ENCODE results near the gene RPL32. TPM values are rescaled to one million over a fixed set of nuclear protein-coding genes. Genes with fewer than 3 reads are reported as not detected.

Gene RPL32
- polyA plus RNA-seq, 3 donors from 2014 or later = 525 to 1,812 (median 1,173) TPM

DNA sequence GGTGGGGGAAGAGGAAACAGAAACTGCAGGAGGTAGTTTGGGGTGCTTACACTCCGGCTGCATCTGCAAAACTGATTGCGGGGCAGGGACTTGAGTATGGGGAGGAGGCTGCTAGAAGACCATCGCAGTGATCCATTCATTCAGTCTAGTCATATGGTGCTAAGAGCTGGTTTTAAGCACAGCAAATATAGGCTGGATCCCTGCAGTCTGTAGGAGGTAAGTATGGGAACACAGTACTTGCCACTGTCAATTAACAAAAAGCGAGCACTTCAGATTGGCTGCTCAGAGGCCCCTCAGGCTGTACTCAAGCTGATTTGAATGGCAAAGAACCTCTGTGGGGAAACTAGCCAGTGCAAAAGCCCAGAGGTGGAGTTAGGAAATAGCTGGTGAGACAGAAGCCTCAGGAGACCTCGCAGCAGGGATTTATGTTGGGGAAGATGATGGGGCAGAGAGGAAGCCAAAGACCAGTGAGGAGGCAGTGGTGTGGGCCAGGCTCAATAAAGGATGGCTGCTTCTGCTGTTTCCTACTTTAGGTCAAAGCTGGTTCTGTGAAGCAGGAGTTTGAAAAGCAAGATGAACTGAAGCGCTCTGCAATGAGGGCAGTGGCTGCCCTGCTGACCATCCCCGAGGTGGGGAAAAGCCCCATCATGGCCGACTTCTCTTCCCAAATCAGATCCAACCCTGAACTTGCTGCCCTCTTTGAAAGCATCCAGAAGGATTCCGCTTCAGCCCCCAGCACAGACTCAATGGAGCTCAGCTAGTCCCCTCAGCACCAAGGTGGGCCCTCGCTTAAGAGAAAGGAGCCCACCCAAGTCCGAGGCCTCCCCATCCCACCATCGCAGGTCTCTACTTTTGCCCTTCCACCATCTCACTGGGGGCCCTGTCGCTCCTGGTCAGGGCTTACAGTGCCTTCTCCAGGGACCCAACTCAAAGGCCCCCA is 7.9 kb downstream of the RPL32 start:
- no peak for DNase-seq
- Mint-ChIP-seq H3K4me3 (no peak overlapping the region), H3K36me3 (peaks cover 2 to 51% (median 3%) of the 10 kb centered on the region in 3 donors), H3K4me1 (peaks cover 20 to 21% of the 10 kb centered on the region in 2 donors), H3K27ac (peak overlapping the region in 4 of 6 donors; percentile 7 to 52 (median 44)), H3K9me3 (no peaks in the 10 kb centered on the region), H3K27me3 (ENCODE audit: low read depth in 3 of 3) (peaks cover 0 to 4% (median 2%) of the 10 kb centered on the region in 3 donors)

DNA sequence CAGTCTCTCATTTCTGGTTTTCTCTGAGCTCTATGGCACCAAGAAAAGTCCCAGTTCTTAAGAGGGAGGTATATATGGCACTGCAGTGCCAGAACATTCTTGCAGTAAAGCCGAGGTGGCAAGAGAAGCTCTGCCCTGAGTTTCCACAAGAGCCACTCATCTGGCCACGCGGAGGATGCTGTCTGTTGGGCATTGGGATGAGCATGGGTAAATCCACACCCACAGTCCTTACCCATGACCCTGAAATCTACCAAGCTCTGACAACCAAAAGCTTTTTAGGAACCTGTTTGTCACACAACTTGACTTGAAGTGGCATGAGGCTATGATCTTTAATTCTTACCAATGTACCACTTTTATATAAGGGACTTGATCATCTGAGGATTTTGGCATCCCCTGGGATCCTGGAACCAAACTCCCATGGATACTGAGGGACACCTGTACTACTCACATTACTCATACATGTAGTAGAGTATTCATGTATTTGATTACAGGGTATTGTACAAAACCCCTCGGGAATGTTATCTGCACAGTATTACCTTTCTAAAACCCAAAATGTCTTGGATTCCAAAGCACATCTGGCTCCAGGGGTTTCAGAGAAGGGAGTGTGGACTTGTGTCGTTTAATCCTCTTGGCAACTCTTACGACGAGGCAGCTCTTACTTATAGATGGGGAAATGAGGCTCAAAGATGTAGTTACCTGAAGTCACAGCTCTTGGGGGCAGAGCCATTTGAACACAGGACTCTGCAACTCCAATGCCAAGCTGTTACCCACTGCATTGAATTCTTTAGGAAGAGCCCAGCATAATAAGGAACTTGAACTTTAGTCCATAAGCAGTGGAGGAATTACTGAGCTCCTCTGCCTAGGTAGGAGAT is 8.8 kb downstream of the RPL32 start:
- Mint-ChIP-seq H3K27me3 (ENCODE audit: low read depth in 3 of 3) (peaks cover 0 to 4% (median 3%) of the 10 kb centered on the region in 3 donors), H3K9me3 (no peaks in the 10 kb centered on the region), H3K4me1 (peaks cover 12 to 13% of the 10 kb centered on the region in 2 donors), H3K4me3 (no peak overlapping the region), H3K36me3 (peaks cover 0 to 42% (median 0%) of the 10 kb centered on the region in 3 donors), H3K27ac (peak overlapping the region in 3 of 6 donors; percentile 7 to 46 (median 41))
- no peak for DNase-seq

DNA sequence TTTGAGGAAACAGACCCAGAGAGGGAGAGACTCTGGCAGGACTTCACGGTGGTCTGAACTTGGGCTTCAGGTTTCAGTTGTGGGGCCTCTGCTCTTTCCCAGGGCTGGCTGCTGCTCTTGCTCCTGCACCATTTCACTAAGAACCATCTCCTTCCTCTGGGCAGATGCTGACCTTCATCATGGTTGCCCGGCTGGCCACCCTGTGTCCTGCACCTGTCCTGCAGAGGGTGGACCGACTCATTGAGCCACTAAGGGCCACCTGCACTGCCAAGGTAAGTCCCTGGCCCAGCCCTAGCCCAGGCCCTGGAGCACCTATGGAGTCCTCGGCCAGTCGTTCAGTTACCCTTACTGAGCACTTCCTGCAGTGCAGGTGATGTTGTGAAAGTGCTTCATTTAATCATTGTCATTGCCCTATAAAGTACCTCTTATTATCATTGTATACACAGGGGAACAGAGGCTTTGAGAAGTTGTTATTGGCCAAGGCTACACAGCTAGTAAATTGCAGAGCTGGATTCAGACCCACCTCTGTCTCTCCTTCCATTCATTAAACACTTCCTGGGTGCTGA is 10.0 kb downstream of the RPL32 start:
- DNase-seq = no peak
- H3K27me3 Mint-ChIP-seq (ENCODE audit: low read depth in 3 of 3) = peaks cover 0 to 4% (median 3%) of the 10 kb centered on the region in 3 donors
- peaks cover under 1 to 4% of the 10 kb centered on the region in 2 donors for H3K4me1 Mint-ChIP-seq
- no peak overlapping the region for H3K4me3 Mint-ChIP-seq
- no peaks in the 10 kb centered on the region for H3K9me3 Mint-ChIP-seq
- peak overlapping the region in 2 of 6 donors; percentile 3 to 64 for H3K27ac Mint-ChIP-seq
- H3K36me3 Mint-ChIP-seq = peaks cover 0 to 35% (median 0%) of the 10 kb centered on the region in 3 donors

DNA sequence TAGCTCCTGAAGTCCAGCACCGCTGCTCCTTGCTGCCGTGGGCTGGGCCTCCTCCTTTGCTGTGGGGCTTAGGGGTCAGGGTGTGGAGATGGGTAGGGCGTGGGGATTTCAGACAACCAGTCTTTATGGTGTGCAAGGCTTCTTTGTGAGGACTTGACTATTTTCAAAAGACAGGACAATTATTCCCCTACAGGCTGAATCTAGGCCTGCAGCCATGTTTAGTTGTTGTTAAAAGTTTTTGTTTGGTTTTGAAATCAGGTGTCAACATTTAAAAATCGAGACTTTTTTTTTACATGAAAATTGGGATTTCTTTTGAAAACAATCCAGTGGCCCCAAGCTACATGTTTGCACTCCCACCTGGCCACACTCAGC is 10.6 kb downstream of the RPL32 start:
- Mint-ChIP-seq H3K4me3 (no peak overlapping the region), H3K27ac (no peak overlapping the region), H3K36me3 (peaks cover 0 to 30% (median 0%) of the 10 kb centered on the region in 3 donors), H3K4me1 (peaks cover 0 to 1% of the 10 kb centered on the region in 2 donors), H3K9me3 (no peaks in the 10 kb centered on the region), H3K27me3 (ENCODE audit: low read depth in 3 of 3) (peaks cover 0 to 4% (median 3%) of the 10 kb centered on the region in 3 donors)
- DNase-seq = no peak

DNA sequence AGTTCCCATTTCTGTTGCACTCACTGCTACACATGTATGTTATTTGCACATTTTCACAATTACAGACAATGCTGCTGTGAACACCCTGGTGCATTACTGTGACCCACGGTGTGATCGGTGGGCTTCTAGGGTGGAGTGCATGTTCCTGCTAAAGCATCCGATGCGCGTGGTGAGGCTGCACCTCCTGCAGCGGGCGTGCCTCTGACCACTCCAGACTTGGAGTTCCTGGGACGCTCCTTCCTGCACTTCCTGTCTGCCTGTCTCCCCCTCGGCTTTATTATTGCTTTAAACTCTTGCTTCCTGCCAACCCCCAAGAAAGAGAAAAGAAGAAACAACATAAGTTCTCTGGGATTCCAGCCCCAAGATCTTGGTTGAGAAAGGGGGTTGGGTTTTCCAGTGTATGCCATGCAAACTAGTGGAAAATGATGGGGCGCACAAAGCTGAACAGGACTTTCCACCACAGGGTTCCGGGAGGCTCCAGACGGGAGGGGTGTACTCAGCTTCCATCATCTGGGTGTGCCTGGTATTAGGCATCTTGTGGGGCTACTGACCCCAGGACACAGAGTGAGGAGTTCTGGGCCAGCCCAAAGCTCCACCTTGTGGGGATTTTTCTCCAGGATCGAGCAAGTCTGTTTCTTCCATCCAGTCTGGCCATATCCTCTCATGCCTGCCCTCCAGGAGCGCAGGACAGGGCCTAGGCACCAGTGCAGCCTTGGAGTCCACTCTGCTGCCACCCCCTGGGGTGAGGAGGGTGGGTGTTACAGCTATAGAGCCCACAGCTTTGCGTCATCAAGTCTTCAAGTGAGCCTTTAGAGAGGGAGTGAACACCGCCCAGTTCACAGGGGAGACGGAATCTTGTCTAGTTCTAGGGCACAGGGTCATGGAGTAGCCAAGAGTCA is 11.2 kb downstream of the RPL32 start:
- peaks cover 0 to 4% (median 3%) of the 10 kb centered on the region in 3 donors for H3K27me3 Mint-ChIP-seq (ENCODE audit: low read depth in 3 of 3)
- no peaks in the 10 kb centered on the region for H3K4me1 Mint-ChIP-seq
- H3K4me3 Mint-ChIP-seq = no peak overlapping the region
- no peak for DNase-seq
- H3K36me3 Mint-ChIP-seq = peaks cover 0 to 27% (median 0%) of the 10 kb centered on the region in 3 donors
- H3K27ac Mint-ChIP-seq = no peak overlapping the region
- H3K9me3 Mint-ChIP-seq = no peaks in the 10 kb centered on the region

DNA sequence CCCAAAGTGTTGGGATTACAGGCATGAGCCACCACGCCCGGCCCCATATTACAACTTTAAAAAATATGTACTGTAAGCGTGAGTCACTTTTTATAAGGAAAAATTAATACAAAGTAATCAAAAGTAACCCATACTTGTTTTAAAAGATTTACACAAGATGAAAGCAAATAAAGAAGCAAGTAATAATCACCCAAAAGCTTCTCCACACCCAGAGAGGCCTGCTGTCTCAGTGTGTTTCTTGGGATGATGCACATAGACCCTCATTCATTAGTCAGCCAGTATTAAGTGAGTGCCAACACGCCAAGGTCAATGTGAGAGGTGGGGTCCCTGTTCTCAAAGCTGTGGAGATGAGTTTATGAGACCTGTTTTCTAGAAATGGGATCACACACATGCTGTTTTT is 12.0 kb downstream of the RPL32 start:
- H3K4me1 Mint-ChIP-seq = no peaks in the 10 kb centered on the region
- H3K9me3 Mint-ChIP-seq = no peaks in the 10 kb centered on the region
- no peak for DNase-seq

DNA sequence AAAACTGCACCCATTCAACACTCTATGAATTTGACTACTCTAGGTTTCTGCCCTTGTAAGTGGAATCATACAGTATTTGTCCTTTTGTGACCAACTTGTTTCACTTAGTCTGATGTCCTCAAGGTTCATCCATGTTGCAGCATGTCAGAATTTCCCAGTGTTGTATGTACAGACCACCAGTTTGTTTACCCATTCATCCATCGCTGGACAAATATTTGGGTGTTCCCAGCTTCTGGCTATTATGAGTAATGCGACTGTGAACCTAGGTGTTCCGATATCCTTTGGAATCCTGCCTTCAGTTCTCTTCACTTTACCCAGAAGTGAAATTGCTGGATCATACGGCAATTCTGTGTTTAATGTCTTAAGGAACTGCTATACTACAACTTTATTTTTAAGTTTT is 12.6 kb downstream of the RPL32 start:
- Mint-ChIP-seq H3K36me3 (peaks cover 0 to 20% (median 0%) of the 10 kb centered on the region in 3 donors), H3K9me3 (no peaks in the 10 kb centered on the region)

More for the DNA sequence above, 12.0 kb downstream of the RPL32 start:
- Mint-ChIP-seq H3K4me3 (no peak overlapping the region), H3K27ac (no peak overlapping the region), H3K27me3 (ENCODE audit: low read depth in 3 of 3) (peaks cover 0 to 4% (median 3%) of the 10 kb centered on the region in 3 donors), H3K36me3 (peaks cover 0 to 24% (median 0%) of the 10 kb centered on the region in 3 donors)

DNA sequence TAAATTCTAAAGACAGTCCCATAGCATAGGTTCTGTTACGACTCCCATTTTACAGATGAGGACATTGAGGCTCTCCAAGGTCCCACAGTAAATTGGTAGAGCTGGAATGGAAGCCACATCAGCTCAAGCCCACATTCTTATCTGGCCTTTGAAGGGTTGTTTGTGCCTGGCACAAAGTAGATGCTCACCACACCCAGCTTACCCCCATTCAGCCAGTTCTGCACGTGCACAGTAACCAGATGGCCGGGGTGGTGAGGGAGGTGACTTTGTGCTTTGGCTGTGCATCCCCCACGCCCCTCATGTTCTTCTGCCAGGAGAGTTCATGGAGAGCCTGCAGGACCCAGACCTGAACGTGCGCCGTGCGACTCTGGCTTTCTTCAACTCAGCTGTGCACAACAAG is 16.2 kb downstream of the RPL32 start:
- no peaks in the 10 kb centered on the region for H3K4me1 Mint-ChIP-seq
- no peak overlapping the region for H3K27ac Mint-ChIP-seq
- H3K4me3 Mint-ChIP-seq = no peak overlapping the region
- H3K36me3 Mint-ChIP-seq = peaks cover 0 to 4% (median 0%) of the 10 kb centered on the region in 3 donors
- no peak for DNase-seq
- peaks cover 0 to 1% (median 0%) of the 10 kb centered on the region in 3 donors for H3K27me3 Mint-ChIP-seq (ENCODE audit: low read depth in 3 of 3)
- H3K9me3 Mint-ChIP-seq = no peaks in the 10 kb centered on the region

More for the DNA sequence above, 12.6 kb downstream of the RPL32 start:
- Mint-ChIP-seq H3K4me3 (no peak overlapping the region), H3K27ac (no peak overlapping the region), H3K4me1 (no peaks in the 10 kb centered on the region), H3K27me3 (ENCODE audit: low read depth in 3 of 3) (peaks cover 0 to 4% (median 3%) of the 10 kb centered on the region in 3 donors)
- no peak for DNase-seq

DNA sequence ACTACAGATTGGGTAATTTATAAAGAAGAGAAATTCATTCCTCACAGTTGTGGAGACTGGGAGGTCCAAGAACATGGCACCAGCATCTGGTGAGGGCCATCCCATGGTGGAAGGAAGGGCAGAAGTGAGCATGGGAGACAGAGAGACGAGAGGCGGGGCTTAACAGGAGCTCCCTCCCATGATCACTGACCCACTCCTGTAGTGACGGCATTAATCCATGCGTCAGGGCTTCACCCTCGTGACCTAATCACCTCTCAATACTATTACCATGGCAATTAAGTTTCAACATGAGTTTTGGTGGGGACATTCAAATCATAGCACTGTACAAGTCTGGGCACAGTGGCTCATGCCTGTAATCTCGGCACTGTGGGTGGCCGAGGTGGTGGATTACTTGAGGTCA is 17.1 kb downstream of the RPL32 start:
- Mint-ChIP-seq H3K27ac (no peak overlapping the region), H3K9me3 (no peaks in the 10 kb centered on the region), H3K36me3 (no peaks in the 10 kb centered on the region), H3K4me1 (no peaks in the 10 kb centered on the region), H3K4me3 (no peak overlapping the region), H3K27me3 (ENCODE audit: low read depth in 3 of 3) (peaks cover 0 to 1% (median 1%) of the 10 kb centered on the region in 3 donors)
- no peak for DNase-seq

DNA sequence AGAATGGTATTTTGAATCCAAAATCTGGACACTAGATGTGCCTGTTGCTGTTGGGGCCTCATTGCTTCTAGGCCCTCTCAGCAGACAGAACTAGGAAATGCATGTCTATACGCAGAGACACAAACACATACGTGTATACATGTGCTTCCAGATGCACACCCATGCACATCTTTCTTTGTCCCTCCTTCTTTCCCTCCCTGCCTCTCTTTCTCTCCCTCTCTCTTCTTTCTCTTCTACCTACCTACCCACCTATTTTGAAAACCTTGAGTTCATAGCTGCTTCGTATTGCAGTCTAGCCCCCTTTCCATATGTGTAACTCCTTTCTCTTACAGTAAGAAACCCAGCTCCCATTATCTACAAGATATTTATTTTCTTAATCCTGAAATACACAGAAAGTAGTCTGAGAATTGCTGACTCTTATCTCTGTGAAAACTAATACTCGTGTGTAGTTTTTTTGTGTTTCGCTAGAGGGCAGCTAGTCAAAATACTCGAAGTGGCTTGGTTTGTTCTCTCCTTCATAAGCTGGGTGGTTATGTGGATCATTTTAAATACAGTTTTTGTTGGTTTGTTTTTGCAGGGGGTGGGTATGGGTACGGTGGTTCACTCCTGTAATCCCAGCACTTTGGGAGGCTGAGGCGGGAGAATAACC is 18.5 kb downstream of the RPL32 start:
- H3K9me3 Mint-ChIP-seq = no peaks in the 10 kb centered on the region
- H3K4me1 Mint-ChIP-seq = no peaks in the 10 kb centered on the region
- no peak overlapping the region for H3K27ac Mint-ChIP-seq
- no peaks in the 10 kb centered on the region for H3K36me3 Mint-ChIP-seq
- H3K4me3 Mint-ChIP-seq = no peak overlapping the region
- peaks cover 0 to 1% (median under 1%) of the 10 kb centered on the region in 3 donors for H3K27me3 Mint-ChIP-seq (ENCODE audit: low read depth in 3 of 3)
- no peak for DNase-seq

DNA sequence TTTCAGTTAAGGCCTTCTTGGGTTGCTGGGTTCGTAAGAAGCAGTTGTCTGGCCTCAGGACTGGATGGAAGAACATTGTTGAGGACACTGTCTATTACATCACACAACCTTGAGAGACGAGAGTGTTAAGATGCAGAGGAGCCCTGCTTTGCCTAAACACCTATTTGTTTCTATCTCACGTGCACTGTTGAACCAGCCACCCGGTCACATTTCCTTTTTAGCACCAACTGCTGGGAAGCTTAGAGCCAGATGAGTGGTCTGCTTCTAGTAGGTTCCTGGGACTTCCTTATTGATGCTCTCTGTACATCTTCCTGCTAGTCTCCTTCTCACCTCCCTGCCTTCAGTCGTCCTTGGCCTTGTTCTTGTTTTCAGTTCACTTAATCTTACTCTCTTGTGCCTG is 22.6 kb downstream of the RPL32 start:
- no peaks in the 10 kb centered on the region for H3K9me3 Mint-ChIP-seq
- no peaks in the 10 kb centered on the region for H3K36me3 Mint-ChIP-seq
- peak overlapping the region in 1 of 6 donors; percentile 57 for H3K27ac Mint-ChIP-seq
- DNase-seq = no peak
- H3K4me1 Mint-ChIP-seq = no peaks in the 10 kb centered on the region
- H3K27me3 Mint-ChIP-seq (ENCODE audit: low read depth in 3 of 3) = peaks cover 0 to 1% (median 0%) of the 10 kb centered on the region in 3 donors
- H3K4me3 Mint-ChIP-seq = no peak overlapping the region

DNA sequence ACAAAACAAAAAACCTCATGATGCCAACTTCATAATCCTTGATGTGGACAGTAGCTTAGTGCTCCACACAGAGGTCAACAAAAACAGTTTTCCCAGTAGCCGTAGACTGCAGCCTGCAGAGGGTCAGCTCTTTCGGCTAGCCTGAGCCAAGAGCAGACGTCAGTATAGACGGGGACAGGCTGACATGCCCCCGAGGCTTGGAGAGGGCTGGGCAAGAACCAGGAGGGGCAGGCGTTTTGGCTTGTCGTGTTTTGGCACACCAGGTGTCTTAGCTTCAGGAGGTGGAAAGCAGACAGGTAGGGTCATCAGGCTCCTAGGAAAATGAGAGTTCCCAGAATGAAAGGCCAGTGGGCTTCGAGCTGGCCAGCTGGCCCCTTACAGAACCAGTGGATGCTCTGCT is 23.1 kb downstream of the RPL32 start:
- Mint-ChIP-seq H3K4me3 (no peak overlapping the region), H3K36me3 (no peaks in the 10 kb centered on the region), H3K4me1 (no peaks in the 10 kb centered on the region), H3K27me3 (ENCODE audit: low read depth in 3 of 3) (peaks cover 0 to 1% (median 0%) of the 10 kb centered on the region in 3 donors), H3K27ac (no peak overlapping the region), H3K9me3 (no peaks in the 10 kb centered on the region)
- DNase-seq = no peak
